TTC549 (cell line): Measurements from ENCODE around the gene ALCAM.

ENCODE experiments used
- FAIRE-seq: peaks from 2 replicates; lab custom pipeline; 2012; peaks lifted over from hg19 to GRCh38; lab: Jason Lieb, UNC

The ALCAM gene

DNA sequence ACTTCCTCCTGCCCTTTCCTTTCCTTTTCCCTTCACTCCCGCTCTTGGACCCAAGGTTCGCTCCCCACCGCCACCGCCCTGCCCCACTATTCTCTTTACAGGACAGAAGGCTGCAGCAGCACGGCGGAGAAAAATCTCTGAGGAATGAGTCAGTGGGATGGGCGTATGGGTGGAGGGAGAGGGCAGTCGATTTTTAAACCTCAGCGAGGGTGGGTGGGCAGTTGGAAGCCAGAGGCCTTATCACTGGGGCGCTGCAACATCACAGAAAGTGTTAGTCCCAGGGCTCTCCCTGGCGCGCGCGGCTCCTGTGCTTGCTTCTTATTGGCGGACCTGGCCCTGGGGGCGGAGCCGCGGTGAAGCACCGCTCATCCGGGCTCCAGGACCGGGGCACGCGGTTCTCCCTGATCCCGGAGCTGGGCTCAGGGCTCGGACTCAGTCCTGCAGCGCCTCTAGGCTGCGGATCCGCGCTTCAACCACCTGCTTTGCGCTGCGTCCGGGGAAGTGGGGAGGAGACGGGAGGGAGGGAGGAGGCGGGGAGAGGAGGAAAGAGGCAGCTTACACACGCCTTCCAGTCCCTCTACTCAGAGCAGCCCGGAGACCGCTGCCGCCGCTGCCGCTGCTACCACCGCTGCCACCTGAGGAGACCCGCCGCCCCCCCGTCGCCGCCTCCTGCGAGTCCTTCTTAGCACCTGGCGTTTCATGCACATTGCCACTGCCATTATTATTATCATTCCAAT is at the start of gene ALCAM:
ALCAM (plus strand) TSS at position 584 of the 737 bp plus-strand sequence.
- no peak for FAIRE-seq

DNA sequence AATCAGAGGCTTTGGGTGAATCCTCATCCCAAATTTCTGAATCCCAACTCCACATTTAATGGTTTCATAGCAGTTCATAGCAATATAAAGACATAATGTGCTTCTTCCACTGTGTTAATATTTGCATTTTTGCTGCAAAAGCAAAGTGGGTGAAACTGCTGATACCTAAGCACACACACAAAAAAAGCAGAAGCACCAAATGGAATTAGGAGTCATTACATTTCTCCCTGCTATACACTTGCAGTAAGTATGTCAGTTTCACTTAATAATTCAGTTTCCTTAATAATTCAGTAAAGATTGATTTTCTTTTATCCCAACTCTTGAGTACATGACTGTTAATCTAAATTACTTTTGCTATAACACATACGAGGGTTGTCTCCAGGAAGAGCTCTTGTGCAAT is 48.9 kb upstream of the ALCAM start:
- FAIRE-seq, result no peak

DNA sequence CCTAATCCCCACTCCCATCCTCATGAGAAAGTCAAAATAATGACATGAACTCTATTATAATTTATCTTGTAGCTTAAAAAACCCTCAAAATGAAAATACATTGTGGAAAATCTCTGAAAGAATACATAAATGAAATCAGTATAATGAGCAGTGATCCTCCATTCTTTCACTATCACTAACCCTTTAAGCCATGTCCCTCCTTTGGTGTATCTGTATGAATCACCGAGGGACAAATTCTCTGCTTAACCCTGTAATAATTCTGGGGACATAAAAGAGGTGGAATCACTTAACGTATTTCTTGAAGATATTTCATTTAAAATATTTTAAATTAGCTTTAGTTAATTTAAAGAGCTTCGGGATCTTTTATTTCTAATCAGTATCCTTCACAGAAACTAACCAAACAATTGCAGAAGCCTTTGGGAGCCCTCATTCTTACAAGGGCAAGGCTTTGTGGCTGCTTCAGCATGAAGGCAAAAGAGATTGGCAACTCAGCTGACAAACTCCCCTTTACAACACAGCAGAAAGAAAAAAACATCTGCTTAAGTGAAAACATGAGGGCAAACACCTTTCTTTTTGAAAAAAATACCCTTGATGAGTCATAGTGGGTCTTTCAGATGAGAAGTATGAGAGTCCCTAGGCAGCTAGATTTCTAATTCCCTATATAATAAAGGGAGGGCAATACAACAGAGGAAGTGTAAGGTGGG is 44.0 kb upstream of the ALCAM start:
- no peak for FAIRE-seq

DNA sequence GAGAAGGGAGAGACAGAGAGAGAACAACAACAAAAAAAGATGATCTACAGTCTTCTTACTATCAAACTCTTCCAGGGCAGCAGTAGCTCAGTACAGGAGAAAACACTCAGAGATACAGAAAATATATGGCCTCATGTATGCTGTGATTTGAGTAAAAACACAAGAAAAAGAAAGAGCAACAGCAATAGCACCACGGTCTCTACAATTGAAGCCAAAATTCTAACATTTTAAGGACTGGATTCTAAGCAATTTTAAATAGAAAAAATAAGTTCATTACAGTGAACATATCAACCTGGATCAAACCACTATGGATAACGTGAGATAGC is 43.5 kb upstream of the ALCAM start:
- FAIRE-seq, result no peak

DNA sequence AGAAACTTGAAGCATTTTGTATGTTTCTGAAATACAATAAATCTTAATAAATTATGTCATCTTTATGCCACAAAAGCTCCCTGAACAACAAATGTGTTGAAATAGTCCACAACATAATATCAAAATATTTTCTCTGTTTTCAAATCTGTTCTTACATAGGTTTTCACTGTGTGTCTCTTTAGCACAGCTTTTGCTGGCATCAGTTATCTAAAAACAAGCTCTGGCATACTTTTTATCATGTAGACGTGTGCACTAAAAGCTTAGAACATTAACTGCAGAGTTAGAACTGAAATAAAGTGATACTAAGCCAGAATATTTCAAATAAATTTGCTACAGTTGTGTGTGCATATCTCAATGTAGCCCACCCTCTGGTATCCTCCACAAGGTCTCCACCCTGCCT is 41.8 kb upstream of the ALCAM start:
- no peak for FAIRE-seq

DNA sequence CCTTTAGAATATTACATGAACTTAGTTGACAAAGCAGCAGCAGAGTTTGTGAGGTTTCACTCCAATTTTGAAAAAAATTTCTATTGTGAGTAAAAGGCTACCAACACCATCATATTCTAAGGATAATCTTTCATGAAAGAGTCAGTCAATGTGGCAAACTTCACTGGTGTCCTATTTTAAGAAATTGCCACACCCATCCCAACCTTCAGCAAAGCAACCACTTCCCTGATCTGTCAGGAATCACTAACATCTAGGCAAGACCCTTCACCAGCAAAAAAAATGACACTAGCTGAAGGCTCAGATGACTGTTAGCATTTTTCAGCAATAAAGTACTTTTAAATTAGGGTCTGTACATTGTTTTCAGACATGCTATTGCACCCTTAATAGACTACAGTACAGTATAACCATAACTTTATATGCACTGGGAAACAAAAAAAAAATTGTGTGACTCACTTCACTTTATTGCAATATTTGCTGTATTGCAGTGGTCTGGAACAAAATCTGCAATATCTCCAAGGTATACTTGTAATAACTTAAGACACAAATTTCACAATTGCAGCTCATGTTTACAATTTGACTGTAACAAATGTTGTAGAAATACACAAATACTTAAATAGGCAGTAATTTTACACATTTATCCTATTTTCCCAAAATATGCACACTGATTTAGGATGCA is 38.9 kb upstream of the ALCAM start:
- no peak for FAIRE-seq

DNA sequence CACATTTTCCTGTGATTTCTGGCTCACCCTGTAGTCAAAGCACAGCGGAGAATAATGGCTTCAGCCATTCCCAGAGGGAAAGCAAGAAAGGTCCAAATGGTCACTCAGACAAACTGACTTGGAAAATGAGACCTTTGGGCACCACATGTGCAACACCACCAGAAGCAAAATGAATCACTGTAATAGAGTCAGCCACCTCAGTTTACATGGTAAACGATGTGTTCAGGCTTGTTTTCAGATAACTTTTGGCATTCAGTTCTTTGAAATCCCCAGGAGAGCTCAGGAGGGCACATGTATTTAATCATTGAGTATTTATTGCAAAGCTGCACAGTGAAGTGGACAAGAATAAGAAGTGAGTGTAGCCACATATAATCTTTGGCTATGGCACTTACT is 38.4 kb upstream of the ALCAM start:
- FAIRE-seq, result no peak

DNA sequence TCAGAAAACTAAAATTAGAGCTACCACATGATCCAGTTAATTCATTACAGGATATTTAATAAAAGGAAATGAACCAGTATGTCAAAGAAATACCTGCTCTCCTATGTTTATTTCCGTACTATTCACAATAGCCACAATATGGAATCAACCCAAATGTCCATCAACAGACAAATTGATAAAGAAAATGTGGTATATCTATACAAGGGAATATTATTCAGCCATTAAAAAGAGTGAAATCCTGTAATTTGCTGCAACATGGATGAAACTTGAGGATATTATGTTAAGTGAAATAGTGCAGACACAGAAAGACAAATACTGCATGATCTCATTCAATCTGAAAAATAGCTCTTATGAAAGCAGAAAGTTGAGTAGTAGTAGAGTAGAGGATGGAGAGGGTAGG is 33.7 kb upstream of the ALCAM start:
- no peak for FAIRE-seq

DNA sequence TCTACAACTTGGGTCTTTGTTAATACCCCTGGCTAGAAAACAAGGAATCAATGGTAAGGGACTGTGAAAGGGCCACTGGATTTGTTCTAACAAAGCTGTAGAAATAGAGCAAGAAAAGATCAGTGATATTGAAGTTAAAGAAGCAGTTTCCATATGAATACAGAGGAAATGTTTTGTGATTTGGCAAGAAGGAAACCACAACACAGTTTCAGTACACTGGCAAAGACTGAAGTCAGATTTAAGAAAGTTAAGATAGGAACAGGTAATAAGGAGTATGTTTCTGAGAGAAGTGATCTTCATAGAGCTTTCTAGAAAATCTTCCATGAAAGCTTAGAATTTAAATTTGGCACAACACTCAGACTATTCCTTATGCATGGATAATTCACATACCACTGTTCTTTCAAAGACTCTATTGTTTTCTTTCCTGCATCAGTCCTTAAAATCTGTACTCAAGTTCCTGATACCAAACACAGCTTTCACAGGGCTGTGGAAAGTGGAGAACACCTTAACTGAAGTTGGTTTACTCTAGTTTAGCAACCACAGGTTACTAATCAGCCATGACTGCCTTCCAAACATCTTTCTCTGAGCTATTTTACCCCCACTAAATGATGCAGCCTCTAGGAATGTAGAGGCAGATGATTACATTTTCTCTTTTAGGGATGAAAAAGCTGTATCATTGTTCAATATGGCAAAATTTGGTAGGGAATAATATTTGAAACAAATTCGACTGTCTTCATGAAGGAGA is 32.4 kb upstream of the ALCAM start:
- FAIRE-seq, result no peak

DNA sequence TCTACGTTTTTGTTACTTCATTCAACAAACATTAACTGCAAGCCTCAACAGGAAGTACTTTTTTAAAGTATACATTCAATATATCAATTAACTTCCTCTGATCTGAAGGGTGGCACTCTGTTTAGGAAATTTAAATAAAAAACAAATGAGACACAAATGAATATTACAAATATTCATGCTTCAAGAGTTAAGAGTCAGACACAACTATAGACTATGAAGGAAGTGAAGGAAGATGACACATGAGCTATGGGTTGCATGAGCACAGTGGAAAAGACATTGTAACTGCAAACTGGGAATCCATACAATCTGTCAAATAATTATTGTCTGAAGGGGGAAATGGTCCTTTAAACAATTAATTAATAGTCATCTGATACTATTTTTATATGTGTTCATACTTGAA is 26.8 kb upstream of the ALCAM start:
- no peak for FAIRE-seq

DNA sequence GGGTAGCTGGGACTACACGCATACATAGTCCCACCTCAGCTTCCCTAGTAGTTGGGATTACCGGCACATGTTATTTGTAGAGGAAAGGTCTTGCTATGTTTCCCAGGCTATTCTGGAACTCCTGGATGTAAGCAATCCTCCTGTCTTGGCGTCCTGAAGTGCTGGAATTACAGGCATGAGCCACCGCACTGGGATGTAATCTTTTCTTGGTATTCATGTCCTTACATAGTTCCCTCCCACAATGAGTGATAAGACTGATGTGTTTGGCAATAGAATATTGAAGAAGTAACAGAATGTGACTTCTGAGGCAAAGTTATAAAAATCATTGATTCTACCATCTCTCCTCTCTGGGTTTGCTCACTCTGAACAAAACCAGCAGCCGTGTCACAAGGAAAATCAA is 22.7 kb upstream of the ALCAM start:
- FAIRE-seq, result no peak

DNA sequence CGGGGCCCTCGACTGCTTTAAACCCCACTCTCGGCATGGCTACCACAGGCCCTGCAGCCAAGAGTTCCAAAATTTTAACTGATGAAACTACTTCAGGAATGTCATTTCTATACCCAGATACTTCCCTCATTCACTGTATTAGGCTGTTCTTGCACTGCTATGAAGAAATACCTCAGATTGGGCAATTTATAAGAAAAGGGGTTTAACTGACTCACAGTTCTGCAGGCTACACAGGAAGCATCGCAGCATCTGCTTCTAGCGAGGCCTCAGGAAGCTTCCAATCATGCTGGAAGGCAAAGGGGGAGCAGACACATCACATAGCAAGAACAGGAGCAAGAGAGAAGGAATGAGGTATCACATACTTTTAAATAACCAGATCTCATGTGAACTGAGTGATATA is 21.6 kb upstream of the ALCAM start:
- FAIRE-seq, result no peak

DNA sequence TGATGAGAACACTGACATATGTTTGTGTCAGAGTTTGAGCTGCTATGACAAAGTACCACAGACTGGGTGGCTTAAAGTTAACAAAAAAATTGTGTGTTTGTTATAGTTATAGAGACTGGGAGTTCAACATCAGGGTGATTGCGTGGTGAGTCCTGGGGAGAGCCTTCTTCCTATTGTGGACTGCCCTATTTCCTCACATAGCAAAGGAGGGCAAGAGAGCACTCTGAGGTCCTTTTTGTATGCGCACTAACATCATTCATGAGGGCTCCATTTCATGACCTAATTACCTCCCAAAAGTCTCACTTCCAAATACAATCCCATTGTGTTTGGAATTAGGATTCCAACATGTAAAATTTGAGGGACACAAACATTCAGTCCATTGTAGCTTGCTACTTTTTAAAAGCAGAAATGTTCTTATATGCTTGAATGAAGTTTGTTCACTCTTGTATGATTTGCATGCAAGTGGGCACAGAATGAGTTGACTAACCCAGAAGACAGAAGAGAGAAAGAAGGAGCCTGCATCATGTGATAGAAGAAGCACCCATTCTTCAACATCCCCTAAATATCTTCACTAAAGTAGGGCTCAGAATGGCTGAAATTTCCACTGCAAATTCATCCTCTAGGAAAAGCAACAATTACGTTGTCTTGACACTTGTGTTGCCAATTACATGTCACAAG is 18.9 kb upstream of the ALCAM start:
- no peak for FAIRE-seq

DNA sequence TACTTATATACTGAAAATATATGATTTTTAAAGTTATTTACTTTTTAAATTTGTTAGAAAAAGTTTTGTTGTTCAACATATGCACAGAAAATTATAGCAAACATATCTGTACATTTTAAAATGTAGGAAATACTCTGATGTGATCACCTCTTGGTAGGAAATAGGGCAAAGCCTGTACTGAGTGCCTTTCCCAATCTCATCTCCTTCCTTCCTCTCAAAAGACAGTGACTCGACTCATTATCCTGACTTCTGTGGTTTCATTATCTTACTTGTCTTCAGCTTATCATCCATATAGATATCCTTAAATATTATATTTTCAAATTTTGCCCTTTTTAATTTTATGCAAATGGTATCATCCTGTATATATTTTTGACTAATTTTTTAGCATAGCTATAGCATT is 18.4 kb upstream of the ALCAM start:
- no peak for FAIRE-seq

DNA sequence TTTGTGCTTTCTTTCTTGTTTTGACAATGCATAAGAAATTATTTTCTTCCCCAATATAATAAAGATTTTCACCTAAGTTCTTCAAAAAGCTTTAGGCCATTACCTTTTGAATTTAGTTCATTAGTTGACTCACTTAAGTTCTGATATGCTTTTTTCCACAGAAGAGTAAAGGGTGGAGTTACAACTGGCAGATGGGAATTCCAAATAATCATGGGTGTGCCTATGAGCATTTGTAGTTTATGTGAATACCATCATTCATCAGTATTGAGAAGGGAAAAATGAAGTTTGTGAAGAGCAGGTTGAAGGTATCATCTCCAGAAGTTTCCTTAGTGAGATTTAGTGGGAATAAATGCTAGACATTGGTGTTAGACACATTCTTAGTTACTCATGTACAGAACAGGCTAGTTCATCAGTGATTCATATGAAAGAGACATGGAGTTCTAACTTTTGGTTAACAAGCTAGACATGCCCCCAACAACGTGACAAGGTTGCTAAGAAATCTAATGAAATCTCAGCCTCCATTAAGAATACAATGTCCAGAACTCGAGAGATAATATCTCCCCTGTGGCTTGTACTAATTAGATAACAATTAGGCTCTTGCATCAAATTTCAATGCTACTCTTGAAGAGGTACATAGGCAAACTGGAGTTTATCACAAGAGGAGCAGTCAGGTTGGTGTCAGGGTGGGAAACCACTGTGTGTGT is 16.9 kb upstream of the ALCAM start:
- no peak for FAIRE-seq

DNA sequence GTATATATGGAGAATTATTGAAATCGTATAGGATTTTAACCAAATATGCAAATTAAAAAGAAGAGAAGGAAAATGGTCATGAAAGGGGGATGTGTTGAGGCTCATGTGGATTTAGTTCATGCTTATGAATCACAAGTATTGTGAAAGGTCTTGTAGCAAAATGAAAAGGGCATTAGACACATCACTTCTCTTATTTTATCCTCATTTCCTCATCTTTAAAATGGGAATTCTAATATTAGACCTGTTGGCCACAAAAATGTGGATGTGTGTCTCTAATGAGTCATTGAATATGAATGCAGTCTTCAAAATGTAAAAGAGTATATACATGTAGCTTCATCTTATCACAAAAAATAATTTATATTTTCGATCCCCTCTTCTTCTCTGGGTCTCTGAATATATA is 14.9 kb upstream of the ALCAM start:
- no peak for FAIRE-seq

DNA sequence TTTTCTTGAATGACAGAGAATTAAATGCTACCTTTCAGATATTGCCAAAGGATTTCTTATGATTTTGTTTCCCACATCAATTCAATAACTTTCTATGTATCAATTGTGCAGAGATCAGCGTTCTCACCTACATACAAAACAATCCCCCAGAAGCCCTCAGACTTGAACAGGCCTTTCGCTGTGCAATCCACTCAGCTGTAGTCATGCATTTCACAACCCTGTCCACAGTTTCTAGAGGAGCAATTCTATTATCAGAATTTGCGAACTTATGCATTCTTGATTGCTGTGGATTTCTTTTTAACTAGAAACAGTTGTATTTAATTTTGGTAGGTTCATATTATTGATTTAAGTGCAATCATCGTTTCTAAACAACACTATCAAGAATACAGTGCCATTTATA is 13.7 kb upstream of the ALCAM start:
- no peak for FAIRE-seq

DNA sequence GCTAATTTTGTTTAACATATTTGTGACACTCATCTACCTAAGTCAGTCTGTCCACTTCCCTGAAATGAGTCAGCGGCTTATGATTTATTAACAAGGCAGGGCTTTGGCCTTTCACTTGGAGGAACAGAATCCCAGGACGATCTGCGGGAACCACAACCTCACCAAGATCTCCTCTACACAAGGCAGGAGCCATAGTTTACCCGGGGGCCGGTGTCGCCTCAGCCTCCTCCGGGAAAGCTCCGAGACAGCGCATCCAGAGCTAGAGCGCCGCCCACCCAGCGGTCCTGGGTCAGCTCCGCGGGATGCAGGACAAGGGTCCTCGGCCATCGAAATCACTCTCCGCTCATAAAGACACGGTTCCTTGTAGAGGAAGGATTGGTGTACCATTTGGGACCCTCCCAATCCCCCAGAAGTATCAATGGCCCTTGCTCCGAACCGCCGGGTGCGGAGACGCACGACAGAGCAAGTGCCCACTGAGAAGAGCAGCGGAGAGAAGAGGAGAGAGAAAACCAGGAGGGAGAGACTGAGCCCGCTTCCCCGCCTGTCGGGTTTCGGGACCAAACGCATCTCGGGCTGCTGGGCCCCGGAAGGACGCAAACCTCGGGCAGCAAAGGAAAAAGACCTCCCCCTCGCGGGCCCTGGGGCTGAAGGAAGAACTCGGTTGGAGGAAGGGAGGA is 13.1 kb upstream of the ALCAM start:
- FAIRE-seq, result no peak

DNA sequence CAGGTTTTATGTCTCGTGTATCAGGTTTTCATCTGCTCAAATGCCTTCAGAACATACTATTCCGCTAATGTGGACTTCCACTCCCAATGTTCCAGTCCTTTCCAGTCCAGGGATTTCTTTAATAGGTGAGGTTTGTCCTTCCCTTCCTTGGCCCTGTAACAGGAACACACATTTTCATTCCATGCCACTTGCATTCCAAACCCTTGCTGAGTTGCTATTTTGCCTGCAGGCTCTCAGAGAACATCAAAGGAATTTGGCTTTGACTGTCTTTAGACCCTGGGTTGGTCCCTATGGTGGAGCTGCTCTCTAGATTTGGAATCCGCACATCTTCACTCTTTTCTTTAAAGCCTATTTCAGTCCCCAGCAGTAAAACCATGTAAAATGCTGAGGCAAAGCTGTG is 12.3 kb upstream of the ALCAM start:
- no peak for FAIRE-seq

DNA sequence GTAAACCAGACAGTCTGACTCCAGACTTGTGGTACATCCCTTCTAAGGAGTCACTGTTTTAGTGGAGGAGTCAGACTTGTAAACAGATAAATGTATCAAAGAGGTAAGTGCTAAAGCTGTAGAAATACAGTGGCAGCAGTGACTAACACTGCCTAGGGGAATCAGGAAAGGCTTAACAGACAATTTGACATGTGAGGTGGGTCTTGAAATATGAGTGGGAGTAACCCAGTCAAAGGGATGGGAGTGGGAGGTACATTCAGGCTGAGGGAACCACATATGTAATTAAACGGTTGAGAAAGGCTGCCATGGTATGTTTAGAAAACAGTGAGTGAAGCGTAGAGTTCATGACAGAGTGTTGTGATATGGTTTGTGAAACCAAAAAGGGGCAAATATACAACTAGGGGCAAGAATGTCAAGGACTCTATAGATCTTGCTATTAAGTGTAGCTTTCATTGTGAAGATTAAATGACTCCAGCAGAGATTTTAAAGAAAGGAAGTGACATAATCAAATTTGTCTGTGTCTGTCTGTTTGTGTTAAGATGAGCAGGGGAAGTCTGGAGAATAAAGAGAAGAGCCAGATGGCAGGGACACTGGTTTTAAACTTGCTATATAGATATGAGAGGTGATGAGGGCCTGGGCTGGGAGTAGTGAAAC is 11.2 kb upstream of the ALCAM start:
- no peak for FAIRE-seq

DNA sequence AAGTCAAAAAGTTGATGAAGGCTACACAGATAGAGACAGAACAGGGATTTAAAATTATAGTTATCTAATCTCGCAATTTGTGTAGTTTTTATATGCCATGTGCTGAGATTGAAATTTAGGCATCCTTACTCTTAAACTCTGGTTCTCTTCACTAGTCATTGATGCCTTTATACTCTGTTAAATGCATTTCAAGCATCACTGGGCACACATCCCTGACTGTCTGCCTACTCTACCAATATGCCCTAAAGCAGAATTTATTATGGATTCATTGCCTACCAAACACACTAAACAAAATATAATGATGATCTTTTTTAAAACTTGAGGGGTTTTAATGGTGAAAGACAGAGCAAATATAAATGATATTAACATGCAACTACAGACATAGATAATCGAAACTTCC is 10.3 kb upstream of the ALCAM start:
- no peak for FAIRE-seq
